Lower leg skin (tissue), 4 donors: Measurements from ENCODE around the gene GTF2F1. TPM values are rescaled to one million over a fixed set of nuclear protein-coding genes. Genes with fewer than 3 reads are reported as not detected.

Experiments
- DNase-seq, 2 donors: peaks; one replicate each; pipeline ENCODE4 v3.0.0-alpha.2; 2019; ENCODE audit warnings: low spot score in 2 of 2
- H3K4me3 ChIP-seq: fragments of 200-600 bp; sonication (generic); 2 replicates; pipeline ENCODE4 v1.5.1; 2017; ENCODE audit warnings: mild to moderate bottlenecking, low read depth; ENCODE audit not compliant: poor library complexity, severe bottlenecking
- POLR2A ChIP-seq, 2 donors: fragments of 450-650 bp; IDR thresholded peaks; one replicate each; pipeline ENCODE4 v1.6.1; 2016 to 2017; ENCODE audit warnings: antibody characterized with exemption in 2 of 2, mild to moderate bottlenecking in 1 of 2, moderate library complexity in 1 of 2
- WGBS, 2 donors: methylation state at CpG; one replicate each; pipeline ENCODE4 v1.1.5; 2018; 5-methylcytosine and 5-hydroxymethylcytosine counted together
- intact Hi-C: fragments of 100-400 bp; cut with DNase I; formaldehyde crosslinking; loops from one replicate; pipeline ENCODE4 v1.15.0; 2023; ENCODE audit warnings: low total_unique reads
- total RNA-seq, 4 donors: library from RNA; depleted of rRNA; stranded (reverse); fragments of >200 nt; gene quantifications; one replicate each; pipeline ENCODE4 v1.1.0, GENCODE V29; 2016
- TF ChIP-seq, protein P1 (sequence below), 3 donors: fragments of 450-650 bp; IDR thresholded peaks; one replicate each; pipeline ENCODE4 v1.5.1; 2016; ENCODE audit warnings: antibody characterized with exemption in 3 of 3, mild to moderate bottlenecking in 3 of 3, moderate library complexity in 2 of 3

The GTF2F1 gene
- total RNA-seq, 4 donors from 2014 or later, result 33.2 to 59.5 (median 43.1) TPM

DNA sequence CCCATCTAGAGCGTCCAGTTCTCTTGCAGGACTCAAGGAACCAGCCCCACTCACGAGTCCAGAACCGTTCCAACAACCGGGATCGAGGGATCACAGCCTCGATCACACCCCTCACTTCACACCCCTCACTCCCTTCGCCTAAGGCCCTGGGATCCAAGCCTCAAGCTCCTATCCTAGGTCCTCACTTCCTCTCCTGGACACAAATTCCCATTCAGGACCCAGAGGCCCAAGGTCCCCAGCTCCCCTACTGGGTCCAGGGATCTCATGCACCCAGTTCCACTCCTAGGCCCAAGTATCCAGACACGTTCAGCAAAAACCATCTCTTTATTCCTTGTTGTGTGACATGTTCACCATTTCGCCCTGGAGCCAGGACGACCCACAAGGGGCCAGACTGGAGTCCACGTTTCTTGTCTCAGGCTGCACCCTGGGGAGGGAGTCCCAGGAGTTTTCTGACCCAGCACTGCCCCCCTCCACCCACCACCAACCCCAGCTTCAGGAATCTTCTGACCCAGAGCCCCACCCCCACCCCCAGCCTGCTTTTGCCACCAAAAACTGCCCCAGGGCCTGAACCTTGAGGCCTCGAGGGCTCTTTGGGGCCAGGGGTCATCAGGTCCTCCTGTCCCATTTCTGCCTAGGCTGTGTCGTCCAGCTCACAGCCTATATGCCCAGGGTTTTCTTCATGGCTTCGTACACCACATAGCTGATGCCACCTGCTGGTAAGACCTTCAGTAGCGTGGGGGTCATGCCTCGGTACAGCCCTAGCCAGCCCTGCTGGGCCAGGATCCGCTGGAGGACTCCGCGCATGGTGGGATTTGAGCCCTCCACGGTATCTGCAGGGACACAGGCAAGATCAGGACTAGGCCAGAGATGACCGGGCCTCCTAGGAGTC is 33.0 kb upstream of the GTF2F1 start:
- intact Hi-C loops, result no loop called here

DNA sequence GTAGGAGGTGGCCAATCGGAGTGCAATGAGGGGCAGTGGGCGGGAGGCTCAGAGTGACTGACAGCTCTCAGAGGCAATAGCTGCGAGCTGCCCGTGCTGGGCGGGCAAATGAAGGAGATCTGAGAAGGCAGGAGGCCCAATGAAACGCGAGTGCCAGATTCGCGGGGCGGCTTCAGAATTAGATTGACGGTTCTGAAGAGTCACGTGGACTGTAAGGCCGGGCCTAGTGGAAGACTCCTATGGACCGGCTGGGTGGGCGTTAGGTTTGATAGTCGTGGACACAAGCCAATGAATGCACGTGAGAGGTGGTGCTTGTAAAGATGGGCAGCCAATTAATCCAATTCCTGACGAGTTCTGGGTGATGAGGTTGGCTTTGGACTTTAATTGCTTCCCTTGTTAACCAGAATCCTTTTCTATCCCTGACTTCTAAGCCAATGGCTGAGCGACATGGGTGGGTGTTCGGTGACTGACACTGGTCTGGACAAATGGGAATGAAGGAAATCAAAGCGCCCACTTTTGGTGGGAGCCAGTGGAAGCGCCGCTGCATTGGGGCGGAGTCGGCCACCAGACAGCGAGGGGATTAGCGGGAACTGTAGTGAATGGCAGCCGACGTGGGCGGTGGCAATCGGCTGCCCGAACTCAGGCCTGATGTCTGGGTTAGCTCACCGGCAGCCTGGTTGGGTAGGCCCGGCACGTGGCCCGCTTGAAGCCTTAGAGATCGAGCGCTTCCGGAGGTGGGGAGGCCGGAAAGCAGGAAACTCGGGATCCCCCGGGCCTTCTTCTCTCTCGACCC is 32.2 kb upstream of the GTF2F1 start:
- WGBS, 2 donors, result 1 to 4% methylated on average over 35 to 43 of the region's 43 CpGs

More for the DNA sequence above, 33.0 kb upstream of the GTF2F1 start:
- no peak overlapping the region for H3K4me3 ChIP-seq
- peak in 1 of 2 donors; percentile 86 for DNase-seq
- no peak for TF ChIP-seq POLR2A (IDR thresholded peaks at IDR 0.05)
- TF ChIP-seq, protein P1, sequence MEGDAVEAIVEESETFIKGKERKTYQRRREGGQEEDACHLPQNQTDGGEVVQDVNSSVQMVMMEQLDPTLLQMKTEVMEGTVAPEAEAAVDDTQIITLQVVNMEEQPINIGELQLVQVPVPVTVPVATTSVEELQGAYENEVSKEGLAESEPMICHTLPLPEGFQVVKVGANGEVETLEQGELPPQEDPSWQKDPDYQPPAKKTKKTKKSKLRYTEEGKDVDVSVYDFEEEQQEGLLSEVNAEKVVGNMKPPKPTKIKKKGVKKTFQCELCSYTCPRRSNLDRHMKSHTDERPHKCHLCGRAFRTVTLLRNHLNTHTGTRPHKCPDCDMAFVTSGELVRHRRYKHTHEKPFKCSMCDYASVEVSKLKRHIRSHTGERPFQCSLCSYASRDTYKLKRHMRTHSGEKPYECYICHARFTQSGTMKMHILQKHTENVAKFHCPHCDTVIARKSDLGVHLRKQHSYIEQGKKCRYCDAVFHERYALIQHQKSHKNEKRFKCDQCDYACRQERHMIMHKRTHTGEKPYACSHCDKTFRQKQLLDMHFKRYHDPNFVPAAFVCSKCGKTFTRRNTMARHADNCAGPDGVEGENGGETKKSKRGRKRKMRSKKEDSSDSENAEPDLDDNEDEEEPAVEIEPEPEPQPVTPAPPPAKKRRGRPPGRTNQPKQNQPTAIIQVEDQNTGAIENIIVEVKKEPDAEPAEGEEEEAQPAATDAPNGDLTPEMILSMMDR (IDR thresholded peaks at IDR 0.05), result no peak
- 94 to 97% methylated on average over 16 to 21 of the region's 21 CpGs for WGBS, 2 donors

DNA sequence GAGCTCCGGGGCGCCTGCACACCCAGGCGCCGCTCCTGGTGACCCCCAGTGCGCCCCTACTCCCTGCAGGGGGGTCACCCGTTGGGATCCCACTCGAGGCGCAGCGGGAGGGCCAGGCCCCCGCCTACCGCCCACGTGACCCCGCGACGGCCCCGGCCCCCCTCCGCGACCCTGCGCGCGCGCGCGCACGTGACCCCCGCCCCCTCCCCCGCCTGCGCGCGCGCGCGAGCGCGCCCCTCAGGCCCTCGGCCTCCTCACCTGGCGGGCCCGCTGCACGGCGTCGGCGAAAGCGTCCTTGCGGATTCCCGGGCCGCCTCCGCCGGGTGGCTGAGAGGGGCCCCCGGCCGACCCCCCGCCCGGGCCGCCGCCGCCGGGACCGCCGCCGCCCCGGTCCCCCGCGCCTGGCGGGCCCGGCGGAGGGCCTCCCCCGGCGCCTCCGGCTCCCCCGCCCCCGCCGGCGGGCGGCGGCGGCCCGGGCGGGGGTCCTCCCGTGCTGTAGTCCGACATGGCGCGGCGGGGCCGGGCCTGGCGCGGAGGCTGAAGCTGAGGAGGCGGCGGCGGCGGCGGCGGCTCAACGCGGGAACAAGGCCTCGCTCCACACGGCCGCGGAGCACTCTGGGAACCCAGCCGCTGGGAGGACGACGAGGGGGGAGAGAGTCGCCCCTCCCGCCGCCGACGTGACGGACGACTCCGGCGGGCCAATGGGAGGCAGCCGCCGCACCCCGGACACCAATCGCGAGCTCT is 31.4 kb upstream of the GTF2F1 start, which contains the start of gene KHSRP:
KHSRP (minus strand) TSS at position 617 of the 744 bp plus-strand sequence; CDS start at position 507, 110 bp downstream.
- TF ChIP-seq, protein P1 (IDR thresholded peaks at IDR 0.05), result no peak
- peak in 1 of 2 donors; percentile 77 for TF ChIP-seq POLR2A (IDR thresholded peaks at IDR 0.05)
- no peak for DNase-seq
- WGBS, 2 donors, result 0 to 1% methylated on average over 15 to 24 of the region's 114 CpGs
- intact Hi-C loops, result no loop called here
- H3K4me3 ChIP-seq, result peak within 1 kb of the TSS; percentile 75

More for the DNA sequence above, 32.2 kb upstream of the GTF2F1 start:
- DNase-seq, result peak; percentile 100
- TF ChIP-seq, protein P1 (IDR thresholded peaks at IDR 0.05), result no peak
- TF ChIP-seq POLR2A (IDR thresholded peaks at IDR 0.05), result no peak
- intact Hi-C loops, result no loop called here
- H3K4me3 ChIP-seq, result no peak overlapping the region

DNA sequence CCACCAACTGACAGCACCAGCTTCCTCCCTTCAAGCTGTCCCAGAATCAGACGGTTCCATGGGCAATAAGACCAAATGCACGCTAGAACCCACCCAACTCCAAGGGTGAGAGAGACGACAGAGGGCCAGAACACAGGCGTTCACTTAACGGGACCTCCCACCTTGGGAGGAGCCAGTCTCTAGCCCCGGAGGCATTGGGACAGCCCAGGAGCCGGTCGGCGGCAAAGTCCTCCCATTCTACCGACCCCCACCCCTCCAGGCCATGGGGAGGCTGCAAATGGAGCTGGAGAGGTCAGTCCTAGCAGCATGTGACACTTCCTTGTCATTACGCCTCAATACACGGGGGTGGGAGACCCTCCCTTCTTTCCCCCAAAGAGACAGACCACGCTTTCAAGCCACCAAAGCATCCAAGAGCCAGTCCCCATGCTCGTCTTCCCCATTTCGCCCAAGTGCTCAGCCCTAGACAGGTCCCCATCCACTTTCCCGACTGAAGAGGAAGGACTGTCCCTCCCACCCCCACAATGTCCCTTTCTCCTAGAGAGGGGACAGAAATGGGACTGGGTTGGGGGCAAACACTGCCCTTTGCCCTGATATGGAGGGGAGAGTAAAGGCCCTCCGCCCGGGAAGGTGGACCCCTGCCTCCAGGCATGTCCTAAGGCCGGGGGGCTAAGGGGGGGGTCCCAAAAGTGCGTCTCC is 30.7 kb upstream of the GTF2F1 start:
- no peak for TF ChIP-seq POLR2A (IDR thresholded peaks at IDR 0.05)
- TF ChIP-seq, protein P1 (IDR thresholded peaks at IDR 0.05), result no peak
- DNase-seq, result peak; percentile 34 to 86
- peak overlapping the region; percentile 75 for H3K4me3 ChIP-seq
- 0 to 1% methylated on average over 17 to 20 of the region's 20 CpGs for WGBS, 2 donors
- intact Hi-C loops, result no loop called here
